Immature natural killer cell (primary cell): ENCODE data around the gene ADGRD1. TPM values are rescaled to one million over a fixed set of nuclear protein-coding genes. Genes with fewer than 3 reads are reported as not detected.

Source experiments
- DNase-seq, 3 donors: peaks; one replicate each; pipeline ENCODE4 v3.0.0; 2022; ENCODE audit warnings: mixed read lengths in 1 of 3
- H3K27ac Mint-ChIP-seq, 6 donors: one replicate each; pipeline ENCODE4 v1.8.0; 2020; ENCODE audit warnings: mixed read lengths in 6 of 6, mild to moderate bottlenecking in 5 of 6, inconsistent platforms in 4 of 6, moderate library complexity in 3 of 6
- H3K27me3 Mint-ChIP-seq, 3 donors: one replicate each; pipeline ENCODE4 v1.8.0; 2020 to 2021; ENCODE audit warnings: low read depth in 3 of 3, mild to moderate bottlenecking in 3 of 3, mixed read lengths in 3 of 3, moderate library complexity in 3 of 3, inconsistent platforms in 1 of 3
- H3K36me3 Mint-ChIP-seq, 3 donors: one replicate each; pipeline ENCODE4 v1.8.0; 2020; ENCODE audit warnings: mixed read lengths in 3 of 3, inconsistent platforms in 2 of 3, mild to moderate bottlenecking in 2 of 3
- H3K4me1 Mint-ChIP-seq, 2 donors: one replicate each; pipeline ENCODE4 v1.8.0; 2020; ENCODE audit warnings: inconsistent platforms in 2 of 2, mild to moderate bottlenecking in 2 of 2, mixed read lengths in 2 of 2, moderate library complexity in 1 of 2
- H3K4me3 Mint-ChIP-seq, 5 donors: one replicate each; pipeline ENCODE4 v1.8.0; 2020; ENCODE audit warnings: mild to moderate bottlenecking in 5 of 5, mixed read lengths in 5 of 5, inconsistent platforms in 3 of 5, moderate library complexity in 3 of 5
- H3K9me3 Mint-ChIP-seq, 6 donors: one replicate each; pipeline ENCODE4 v1.8.0; 2020; ENCODE audit warnings: mild to moderate bottlenecking in 6 of 6, mixed read lengths in 6 of 6, inconsistent platforms in 4 of 6, moderate library complexity in 3 of 6
- polyA plus RNA-seq, 3 donors: library from polyadenylated mRNA; unstranded; fragments of 300-500 nt; fragmentation: Illumina TruSeq; gene quantifications; one replicate each; pipeline ENCODE4 v1.2.3, GENCODE V29; 2021

Gene ADGRD1
- polyA plus RNA-seq, 3 donors from 2014 or later, result not detected

DNA sequence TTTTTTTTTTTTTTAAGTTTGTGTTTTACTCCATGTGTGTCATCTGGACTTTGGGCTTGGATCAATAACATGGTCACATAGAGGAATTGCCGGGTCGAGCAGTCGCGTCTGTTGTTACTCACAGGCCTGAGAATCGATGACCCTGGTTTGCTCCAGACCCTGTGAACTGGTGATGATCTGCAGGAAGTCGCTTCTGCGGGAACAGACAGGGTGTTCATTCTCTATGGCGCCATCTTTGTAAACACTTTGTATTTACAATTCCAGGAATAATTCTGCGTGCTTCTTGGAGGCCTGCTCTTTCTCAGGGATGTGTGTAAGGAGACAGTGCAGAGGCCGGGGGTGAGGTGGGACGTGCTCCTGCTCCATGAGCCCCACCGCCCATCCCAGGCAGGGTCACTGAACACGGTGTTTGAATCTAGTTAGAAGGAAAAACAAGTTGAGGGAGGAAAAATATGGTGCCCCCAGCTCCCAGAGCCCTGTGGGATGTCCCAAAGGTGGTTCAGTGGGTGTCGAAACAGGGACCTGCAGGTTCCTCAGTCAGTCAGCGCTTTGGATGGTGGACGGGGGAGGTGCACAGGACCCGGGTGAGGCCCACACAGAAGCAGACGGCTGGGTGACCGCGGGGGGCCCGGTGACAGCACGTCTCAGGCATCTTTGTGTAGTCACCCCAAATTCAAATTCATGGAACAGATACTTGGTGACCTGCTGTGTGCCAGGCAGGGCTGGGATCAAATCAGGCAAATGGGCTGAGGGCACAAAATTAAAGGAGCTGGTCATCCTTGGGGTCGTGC, 58.8 kb downstream of the ADGRD1 start:
- Mint-ChIP-seq H3K36me3 (no peaks in the 10 kb centered on the region), H3K27me3 (peaks cover 3 to 5% (median 4%) of the 10 kb centered on the region in 3 donors), H3K4me1 (no peaks in the 10 kb centered on the region), H3K4me3 (no peak overlapping the region), H3K27ac (no peak overlapping the region), H3K9me3 (no peaks in the 10 kb centered on the region)
- no peak for DNase-seq

DNA sequence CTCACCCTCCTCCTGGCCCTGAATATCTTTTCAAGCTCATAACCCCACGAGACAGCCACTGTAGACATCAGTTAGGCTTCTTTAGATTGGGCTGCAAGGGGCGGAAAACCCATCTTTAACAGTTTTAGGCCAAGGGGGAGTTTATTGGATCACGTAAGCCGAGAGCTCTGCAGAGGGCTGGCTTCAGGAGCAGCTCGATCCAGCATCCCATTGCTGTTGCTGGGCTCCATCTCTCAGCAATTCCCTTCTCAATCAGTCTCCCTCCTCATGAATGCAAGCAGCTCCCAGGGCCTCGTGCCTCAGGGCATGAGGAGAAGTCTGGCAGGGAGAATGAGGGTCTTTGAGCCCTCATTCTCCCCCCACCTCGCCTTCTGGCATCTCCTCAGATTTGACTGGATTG, 59.4 kb downstream of the ADGRD1 start:
- H3K4me1 Mint-ChIP-seq, result no peaks in the 10 kb centered on the region
- no peak for DNase-seq
- no peak overlapping the region for H3K4me3 Mint-ChIP-seq
- H3K36me3 Mint-ChIP-seq, result no peaks in the 10 kb centered on the region
- H3K9me3 Mint-ChIP-seq, result no peaks in the 10 kb centered on the region
- H3K27me3 Mint-ChIP-seq, result peaks cover 3 to 8% (median 4%) of the 10 kb centered on the region in 3 donors
- H3K27ac Mint-ChIP-seq, result no peak overlapping the region

DNA sequence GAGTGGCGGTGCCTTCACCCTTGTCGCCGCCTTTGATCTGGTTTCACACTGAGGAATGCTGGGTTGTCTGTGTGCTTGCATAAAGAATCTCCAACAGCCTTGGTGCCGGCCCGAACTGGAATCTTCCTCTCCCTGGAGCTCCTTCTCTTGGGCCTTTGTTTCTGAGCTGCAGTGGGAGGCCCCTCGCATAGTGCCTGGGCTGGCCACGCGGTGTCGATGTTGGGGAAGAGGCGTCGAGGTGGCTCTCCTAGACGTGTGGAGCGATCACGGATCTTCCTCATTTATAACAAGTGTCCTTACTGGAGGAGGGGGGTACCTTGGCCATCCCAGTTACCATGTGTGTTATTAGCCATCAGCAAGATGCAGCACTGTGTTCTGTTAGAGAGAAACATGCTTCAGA, 60.6 kb downstream of the ADGRD1 start:
- no peaks in the 10 kb centered on the region for H3K9me3 Mint-ChIP-seq
- no peaks in the 10 kb centered on the region for H3K36me3 Mint-ChIP-seq
- no peak overlapping the region for H3K4me3 Mint-ChIP-seq
- H3K27me3 Mint-ChIP-seq, result peaks cover 3 to 6% (median 4%) of the 10 kb centered on the region in 3 donors
- H3K4me1 Mint-ChIP-seq, result no peaks in the 10 kb centered on the region
- no peak for DNase-seq
- H3K27ac Mint-ChIP-seq, result no peak overlapping the region

DNA sequence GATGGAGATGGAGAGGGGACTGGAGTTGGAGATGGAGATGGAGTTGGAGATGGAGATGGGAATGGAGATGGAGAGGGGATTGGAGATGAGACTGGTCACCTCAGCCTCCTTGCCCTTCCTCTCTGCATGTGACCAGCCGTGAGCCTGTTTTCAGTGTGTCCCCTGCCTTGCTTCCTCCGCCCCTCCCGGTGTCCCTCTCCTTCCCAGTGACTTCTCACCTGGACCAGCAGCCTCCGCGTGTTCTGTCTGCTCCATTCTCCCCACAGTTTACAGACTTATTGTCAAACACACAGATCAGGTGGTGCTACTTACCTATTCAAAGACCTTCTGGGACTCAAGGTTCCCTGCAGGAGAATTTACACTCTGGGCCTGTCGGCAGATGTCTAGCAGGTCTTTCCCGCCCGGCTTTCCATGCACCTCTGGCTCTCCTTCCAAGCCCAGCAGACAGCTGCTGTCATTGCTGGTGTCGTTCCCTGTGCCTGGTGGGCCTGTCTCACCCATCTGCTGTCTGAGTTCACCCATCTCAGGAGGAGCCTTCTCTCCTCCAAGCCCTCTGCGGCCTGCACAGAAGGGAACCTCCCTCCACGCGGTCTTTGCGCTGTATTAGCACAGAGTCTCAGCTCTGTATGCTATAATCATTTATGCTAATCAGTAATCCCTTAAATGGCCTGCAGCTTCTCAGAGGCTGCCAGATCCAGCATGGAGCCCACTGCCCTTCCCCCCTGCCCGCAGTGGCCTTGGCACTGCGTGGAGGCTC, 62.1 kb downstream of the ADGRD1 start:
- H3K4me1 Mint-ChIP-seq, result no peaks in the 10 kb centered on the region
- H3K9me3 Mint-ChIP-seq, result no peaks in the 10 kb centered on the region
- no peak for DNase-seq
- H3K36me3 Mint-ChIP-seq, result no peaks in the 10 kb centered on the region
- H3K4me3 Mint-ChIP-seq, result no peak overlapping the region
- peaks cover 0 to 4% (median 3%) of the 10 kb centered on the region in 3 donors for H3K27me3 Mint-ChIP-seq
- no peak overlapping the region for H3K27ac Mint-ChIP-seq

DNA sequence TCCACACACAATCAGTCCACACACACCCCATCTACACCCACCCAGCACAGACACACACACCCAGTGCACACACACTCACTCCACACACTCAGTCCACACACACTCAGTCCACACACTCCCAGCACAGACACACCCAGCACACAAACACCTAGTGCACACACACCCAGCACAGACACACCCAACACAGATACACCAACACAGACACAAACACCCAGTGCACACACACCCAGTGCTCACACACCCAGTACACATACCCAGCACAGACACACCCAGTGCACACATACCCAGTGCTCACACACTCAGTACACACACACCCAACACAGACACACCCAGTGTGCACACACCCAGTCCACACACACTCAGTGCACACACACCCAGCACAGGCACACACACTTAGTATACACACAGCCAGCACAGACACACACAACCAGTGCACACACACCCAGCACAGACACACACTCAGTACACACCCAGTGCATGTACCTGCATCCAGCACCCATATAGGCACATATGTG, 63.8 kb downstream of the ADGRD1 start:
- Mint-ChIP-seq H3K4me3 (no peak overlapping the region), H3K4me1 (no peaks in the 10 kb centered on the region), H3K36me3 (no peaks in the 10 kb centered on the region), H3K27ac (no peak overlapping the region), H3K9me3 (no peaks in the 10 kb centered on the region), H3K27me3 (peaks cover 0 to 3% (median 0%) of the 10 kb centered on the region in 3 donors)
- DNase-seq, result no peak

DNA sequence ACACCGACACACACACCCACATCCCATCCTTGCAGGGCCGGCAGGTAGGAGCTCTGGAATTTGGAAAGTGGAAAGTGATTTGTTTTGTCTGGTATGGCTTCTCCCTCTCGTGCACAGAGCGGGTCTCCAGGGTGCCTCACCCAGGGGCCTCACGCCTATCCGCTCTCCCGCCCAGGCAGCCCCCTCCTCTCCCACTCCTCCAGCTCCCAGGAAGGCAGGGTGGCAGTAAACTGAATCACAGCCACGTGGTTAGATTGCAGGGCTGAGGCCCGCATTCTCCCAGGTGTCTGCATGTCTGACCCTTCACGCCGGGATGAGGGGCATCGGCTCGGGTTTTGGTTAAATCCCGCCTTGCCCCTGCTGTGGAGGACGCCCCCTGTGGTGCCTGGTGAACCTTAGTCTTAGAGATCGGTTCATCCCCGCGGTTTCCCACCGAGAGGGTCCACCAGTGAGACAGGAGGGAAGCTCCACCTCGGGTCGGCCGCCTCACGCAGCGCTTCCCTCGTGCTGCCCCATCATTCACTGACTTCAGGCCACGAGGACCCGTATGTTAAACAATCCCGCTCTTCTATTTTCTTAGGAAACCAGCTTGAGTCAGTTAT, 64.4 kb downstream of the ADGRD1 start:
- H3K27me3 Mint-ChIP-seq, result peaks cover 0 to 3% (median 0%) of the 10 kb centered on the region in 3 donors

DNA sequence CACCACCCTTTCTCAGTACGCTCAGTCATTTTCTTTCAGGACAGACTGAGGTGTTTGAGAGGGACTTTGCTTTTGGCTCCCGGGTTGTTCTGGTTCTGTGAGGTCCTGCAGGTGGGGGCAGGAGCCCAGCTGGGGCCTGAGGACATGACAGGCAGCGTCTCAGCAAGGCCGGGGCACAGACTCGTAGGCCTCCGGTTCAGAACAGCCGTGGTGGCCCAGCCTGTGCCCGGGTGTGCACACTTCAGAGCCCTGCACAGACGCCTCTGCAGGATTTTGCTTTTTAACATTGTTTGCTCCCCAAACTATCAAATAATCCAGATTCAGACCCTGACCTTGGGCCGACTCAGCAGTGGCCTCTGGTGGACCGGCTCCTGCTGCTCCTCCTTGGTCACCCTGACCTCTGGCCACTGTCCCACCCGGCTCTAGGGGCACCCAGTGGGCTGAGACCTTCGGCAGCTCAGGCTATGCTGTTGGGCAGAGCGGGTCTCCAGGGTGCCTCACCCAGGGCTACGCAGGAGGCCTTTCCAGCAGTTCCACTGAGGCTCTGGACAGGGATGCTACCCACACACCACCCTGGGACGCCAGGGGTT, 65.2 kb downstream of the ADGRD1 start:
- Mint-ChIP-seq H3K27me3 (peaks cover 0 to 3% (median 0%) of the 10 kb centered on the region in 3 donors), H3K4me3 (no peak overlapping the region), H3K9me3 (no peaks in the 10 kb centered on the region), H3K27ac (no peak overlapping the region), H3K4me1 (no peaks in the 10 kb centered on the region), H3K36me3 (no peaks in the 10 kb centered on the region)
- DNase-seq, result no peak

More for the DNA sequence above, 64.4 kb downstream of the ADGRD1 start:
- H3K27ac Mint-ChIP-seq, result no peak overlapping the region
- no peaks in the 10 kb centered on the region for H3K36me3 Mint-ChIP-seq
- H3K9me3 Mint-ChIP-seq, result no peaks in the 10 kb centered on the region
- no peak for DNase-seq
- H3K4me1 Mint-ChIP-seq, result no peaks in the 10 kb centered on the region
- no peak overlapping the region for H3K4me3 Mint-ChIP-seq

DNA sequence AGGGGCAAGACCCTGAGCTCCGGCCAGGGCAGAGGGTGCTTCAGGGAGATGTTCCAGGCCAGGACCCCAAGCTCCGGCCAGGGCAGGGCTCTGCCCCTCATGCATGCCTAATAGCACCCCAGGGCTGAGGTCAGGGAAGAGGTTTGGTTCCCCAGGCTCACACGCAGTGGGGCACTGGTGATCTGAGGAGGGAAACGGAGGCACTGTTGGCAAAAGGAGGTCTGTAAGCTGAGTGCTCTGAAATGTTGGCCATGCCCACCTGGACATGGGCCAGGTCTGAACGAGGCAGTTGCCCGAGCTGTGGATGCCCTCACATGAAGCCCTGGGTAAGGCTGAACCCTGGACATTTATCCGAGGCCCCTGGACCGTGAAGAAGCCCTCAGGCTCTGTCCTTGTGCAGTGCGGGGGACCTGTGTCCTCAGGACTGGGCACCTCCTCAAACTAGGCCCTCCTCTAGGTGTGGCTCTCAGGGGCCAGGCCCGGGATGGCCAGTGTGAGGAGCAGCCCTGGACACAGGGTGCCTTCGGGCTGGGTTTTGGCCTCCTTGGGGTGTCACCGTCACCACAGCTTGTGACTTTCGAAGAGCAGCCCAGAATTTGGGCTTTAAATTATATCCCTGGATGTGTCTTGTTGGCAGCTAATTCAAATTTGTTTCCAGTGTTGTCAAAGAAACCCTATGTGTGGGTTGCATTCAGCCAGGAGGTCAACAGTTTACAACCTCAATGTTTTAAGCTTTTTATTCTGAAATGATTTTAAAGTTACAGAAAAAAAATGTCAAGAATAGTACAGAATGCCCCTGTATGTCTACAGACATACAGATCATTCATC, 66.8 kb downstream of the ADGRD1 start:
- Mint-ChIP-seq H3K27ac (no peak overlapping the region), H3K4me1 (no peaks in the 10 kb centered on the region), H3K36me3 (no peaks in the 10 kb centered on the region), H3K4me3 (no peak overlapping the region), H3K9me3 (no peaks in the 10 kb centered on the region), H3K27me3 (peaks cover 0 to 3% (median 0%) of the 10 kb centered on the region in 3 donors)
- DNase-seq, result no peak

DNA sequence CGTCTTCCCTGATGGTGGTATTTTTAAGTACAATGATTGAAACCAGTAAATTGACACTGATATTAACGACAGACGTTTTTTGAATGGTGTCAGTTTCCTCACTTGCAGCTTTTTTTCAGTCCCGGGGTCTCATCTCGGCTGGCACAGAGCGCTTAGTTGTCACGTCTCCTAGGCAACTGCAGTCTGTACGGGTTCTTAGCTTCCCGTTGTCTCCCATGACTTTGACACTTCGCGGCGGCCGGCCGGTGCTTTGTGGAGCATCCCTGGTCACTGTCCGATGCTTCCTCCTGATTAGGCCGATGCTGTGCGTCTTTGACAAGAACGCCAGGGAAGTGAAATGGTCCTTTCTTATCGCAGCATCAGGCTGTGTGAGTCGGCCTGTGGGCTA, 67.4 kb downstream of the ADGRD1 start:
- no peak for DNase-seq
- no peaks in the 10 kb centered on the region for H3K36me3 Mint-ChIP-seq
- H3K9me3 Mint-ChIP-seq, result no peaks in the 10 kb centered on the region
- no peak overlapping the region for H3K27ac Mint-ChIP-seq
- peaks cover 0 to 3% (median 0%) of the 10 kb centered on the region in 3 donors for H3K27me3 Mint-ChIP-seq
- no peaks in the 10 kb centered on the region for H3K4me1 Mint-ChIP-seq
- H3K4me3 Mint-ChIP-seq, result no peak overlapping the region

DNA sequence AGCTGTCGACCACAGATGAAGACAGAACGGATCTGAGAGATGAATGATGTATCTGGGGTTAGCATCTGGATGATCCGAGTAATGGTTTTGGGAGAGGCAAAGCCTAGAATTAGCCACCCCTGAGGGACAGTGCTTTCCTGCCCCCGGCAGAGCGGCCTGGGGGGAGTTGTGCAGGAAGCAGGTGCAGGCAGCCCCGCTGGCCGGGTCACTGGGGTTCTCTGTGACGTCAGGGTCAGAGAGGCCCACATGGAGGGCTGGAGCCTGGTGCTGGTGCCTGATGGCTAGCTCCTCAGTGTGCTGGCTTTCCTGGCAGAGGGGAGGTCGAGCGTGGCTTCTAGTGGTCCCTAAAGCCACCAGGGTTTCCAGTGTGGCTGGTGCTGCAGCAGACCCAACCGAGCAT, 70.3 kb downstream of the ADGRD1 start:
- peaks cover 1 to 3% (median 2%) of the 10 kb centered on the region in 3 donors for H3K27me3 Mint-ChIP-seq
- peak overlapping the region in 1 of 6 donors; percentile 38 for H3K27ac Mint-ChIP-seq
- H3K9me3 Mint-ChIP-seq, result no peaks in the 10 kb centered on the region
- H3K4me1 Mint-ChIP-seq, result peaks cover 0 to 12% of the 10 kb centered on the region in 2 donors
- no peaks in the 10 kb centered on the region for H3K36me3 Mint-ChIP-seq
- no peak for DNase-seq
- no peak overlapping the region for H3K4me3 Mint-ChIP-seq

DNA sequence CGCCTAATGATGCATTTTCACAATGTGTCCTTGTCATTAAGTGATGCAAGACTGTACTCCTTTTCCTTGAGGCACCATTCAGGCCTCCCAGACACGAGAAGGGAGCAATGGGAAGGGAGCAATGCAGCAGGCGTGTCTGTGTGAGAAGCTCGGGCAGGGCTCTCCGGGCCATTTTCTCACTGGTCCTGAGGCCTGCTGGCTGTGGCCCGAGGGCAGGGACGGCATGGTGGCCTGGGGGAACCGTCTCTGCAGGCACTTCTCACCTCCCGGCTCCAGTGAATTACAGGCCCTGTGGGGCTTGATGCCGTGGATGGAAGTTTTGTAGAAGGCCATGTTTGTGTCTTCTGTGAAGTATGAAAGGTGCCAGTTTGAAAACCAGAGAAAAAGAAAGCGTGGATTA, 71.0 kb downstream of the ADGRD1 start:
- H3K4me1 Mint-ChIP-seq, result peaks cover 0 to 15% of the 10 kb centered on the region in 2 donors

DNA sequence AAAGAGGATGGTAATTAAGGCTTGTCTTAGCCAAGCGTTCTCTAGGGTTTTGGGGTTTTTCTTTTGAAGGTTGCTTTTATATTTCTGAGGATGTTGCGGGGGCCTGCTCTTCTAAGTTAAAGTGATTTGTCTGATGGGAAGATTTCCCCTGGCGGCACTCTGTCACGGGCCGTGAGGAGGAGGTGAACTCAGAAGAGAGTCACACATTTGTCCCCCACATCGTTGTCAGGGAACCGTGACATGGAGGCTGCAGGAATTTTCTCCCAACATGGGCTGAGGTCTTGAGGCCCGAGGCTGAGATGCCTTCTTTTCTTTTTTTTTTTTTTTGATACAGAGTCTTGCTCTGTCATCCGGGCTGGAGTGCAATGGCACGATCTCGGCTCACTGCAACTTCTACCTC, 71.5 kb downstream of the ADGRD1 start:
- Mint-ChIP-seq H3K9me3 (no peaks in the 10 kb centered on the region), H3K36me3 (no peaks in the 10 kb centered on the region), H3K4me3 (no peak overlapping the region), H3K4me1 (peaks cover 0 to 15% of the 10 kb centered on the region in 2 donors), H3K27me3 (peaks cover 1 to 3% (median 2%) of the 10 kb centered on the region in 3 donors), H3K27ac (no peak overlapping the region)
- DNase-seq, result no peak

More for the DNA sequence above, 71.0 kb downstream of the ADGRD1 start:
- no peaks in the 10 kb centered on the region for H3K9me3 Mint-ChIP-seq
- H3K27ac Mint-ChIP-seq, result no peak overlapping the region
- H3K36me3 Mint-ChIP-seq, result no peaks in the 10 kb centered on the region
- no peak overlapping the region for H3K4me3 Mint-ChIP-seq
- peaks cover 1 to 3% (median 2%) of the 10 kb centered on the region in 3 donors for H3K27me3 Mint-ChIP-seq
- no peak for DNase-seq
